Measurements from ENCODE around the gene MPIG6B.

DNA sequence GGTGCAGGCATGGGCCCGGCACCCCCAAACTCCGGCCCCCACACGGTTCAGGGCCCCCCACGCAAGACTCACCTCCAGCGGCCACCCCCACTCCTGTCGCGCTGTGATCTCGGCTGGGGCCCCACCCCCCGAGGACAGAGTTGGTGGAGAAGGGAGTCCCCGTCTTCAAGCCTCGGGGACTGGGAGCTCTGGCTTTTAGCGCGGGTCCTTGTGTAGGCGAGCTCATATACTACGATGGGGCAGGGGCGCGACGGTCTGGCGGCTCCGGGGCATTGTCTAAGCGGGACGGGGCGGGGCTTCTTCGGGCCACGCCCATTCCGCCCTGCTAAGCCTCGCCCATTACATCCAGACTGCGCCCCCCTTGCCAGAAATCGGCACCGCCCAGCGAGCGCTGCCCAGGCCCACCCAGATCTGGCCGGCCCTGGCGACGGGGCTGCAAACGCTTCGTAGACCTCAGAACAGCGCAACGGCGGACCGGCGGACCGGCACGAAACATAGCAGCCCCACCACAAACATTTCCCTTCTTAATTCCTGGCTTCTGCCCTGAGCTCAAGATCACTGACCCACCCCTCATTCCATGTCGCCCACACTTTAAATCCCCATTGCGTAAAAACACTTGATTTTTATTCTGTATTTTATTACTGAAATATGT, 6.9 kb downstream of the MPIG6B start:
- TF ChIP-seq, protein P1, sequence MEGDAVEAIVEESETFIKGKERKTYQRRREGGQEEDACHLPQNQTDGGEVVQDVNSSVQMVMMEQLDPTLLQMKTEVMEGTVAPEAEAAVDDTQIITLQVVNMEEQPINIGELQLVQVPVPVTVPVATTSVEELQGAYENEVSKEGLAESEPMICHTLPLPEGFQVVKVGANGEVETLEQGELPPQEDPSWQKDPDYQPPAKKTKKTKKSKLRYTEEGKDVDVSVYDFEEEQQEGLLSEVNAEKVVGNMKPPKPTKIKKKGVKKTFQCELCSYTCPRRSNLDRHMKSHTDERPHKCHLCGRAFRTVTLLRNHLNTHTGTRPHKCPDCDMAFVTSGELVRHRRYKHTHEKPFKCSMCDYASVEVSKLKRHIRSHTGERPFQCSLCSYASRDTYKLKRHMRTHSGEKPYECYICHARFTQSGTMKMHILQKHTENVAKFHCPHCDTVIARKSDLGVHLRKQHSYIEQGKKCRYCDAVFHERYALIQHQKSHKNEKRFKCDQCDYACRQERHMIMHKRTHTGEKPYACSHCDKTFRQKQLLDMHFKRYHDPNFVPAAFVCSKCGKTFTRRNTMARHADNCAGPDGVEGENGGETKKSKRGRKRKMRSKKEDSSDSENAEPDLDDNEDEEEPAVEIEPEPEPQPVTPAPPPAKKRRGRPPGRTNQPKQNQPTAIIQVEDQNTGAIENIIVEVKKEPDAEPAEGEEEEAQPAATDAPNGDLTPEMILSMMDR (IDR thresholded peaks at IDR 0.05), result no peak
- TF ChIP-seq EP300 (IDR thresholded peaks at IDR 0.05) (no peak), POLR2AphosphoS5 (IDR thresholded peaks at IDR 0.05) (peak; percentile 76 to 89 (median 78))

Data from sigmoid colon (tissue), 4 donors.